ENCODE measurements around the gene NME7. TPM values are rescaled to one million over a fixed set of nuclear protein-coding genes. Genes with fewer than 3 reads are reported as not detected.

The NME7 gene
- total RNA-seq, 2 donors from 2014 or later, result 10.3 to 16.3 TPM

DNA sequence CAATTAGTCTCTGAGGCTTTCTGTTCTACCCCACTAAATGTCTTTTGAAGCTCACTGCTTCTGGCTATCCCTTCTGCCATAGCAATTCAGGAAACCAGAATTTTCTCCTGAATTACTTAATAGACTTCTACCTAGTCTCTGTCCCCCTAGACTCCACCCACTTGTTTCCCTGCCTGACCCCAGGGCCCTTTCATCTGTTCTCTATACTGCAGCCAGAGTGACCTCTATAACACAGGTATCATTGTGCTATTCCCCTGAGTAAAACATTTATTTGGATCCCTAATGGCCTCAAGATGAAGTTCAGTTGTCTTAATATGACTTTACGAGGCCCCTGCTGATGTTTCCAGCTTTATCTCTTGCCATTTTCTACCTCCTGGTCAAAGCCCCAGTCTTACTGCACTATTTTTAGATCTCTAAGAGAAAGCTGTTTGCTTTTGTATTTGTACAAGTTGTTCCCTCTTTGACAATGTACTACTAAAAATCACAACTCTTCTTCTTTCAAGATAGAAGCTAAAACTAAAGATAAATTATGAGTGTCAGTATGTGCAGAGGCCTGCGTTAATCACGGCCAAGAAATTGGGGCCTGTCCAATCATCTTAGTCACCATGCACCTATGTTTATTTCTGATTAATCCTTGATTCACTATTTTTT lies 206.6 kb downstream of the NME7 start:
- Histone ChIP-seq H3K9me3 (no peaks in the 10 kb centered on the region), H3K4me3 (no peak overlapping the region), H3K4me1 (replicated peaks) (no peaks in the 10 kb centered on the region), H3K27me3 (replicated peaks; ENCODE audit: insufficient read depth) (no peaks in the 10 kb centered on the region), H3K36me3 (no peaks in the 10 kb centered on the region), H3K27ac (peak overlapping the region; percentile 33 to 47)
- 28% methylated on average over 3 of the region's 3 CpGs for WGBS
- DNase-seq (ENCODE audit: low spot score), result no peak
- intact Hi-C loops (cut with DNase I), result no loop called here
- TF ChIP-seq POLR2A (IDR thresholded peaks at IDR 0.05), result no peak
- peak; percentile 36 for TF ChIP-seq POLR2AphosphoS5 (IDR thresholded peaks at IDR 0.05)
- TF ChIP-seq, protein P1, sequence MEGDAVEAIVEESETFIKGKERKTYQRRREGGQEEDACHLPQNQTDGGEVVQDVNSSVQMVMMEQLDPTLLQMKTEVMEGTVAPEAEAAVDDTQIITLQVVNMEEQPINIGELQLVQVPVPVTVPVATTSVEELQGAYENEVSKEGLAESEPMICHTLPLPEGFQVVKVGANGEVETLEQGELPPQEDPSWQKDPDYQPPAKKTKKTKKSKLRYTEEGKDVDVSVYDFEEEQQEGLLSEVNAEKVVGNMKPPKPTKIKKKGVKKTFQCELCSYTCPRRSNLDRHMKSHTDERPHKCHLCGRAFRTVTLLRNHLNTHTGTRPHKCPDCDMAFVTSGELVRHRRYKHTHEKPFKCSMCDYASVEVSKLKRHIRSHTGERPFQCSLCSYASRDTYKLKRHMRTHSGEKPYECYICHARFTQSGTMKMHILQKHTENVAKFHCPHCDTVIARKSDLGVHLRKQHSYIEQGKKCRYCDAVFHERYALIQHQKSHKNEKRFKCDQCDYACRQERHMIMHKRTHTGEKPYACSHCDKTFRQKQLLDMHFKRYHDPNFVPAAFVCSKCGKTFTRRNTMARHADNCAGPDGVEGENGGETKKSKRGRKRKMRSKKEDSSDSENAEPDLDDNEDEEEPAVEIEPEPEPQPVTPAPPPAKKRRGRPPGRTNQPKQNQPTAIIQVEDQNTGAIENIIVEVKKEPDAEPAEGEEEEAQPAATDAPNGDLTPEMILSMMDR (IDR thresholded peaks at IDR 0.05), result no peak

DNA sequence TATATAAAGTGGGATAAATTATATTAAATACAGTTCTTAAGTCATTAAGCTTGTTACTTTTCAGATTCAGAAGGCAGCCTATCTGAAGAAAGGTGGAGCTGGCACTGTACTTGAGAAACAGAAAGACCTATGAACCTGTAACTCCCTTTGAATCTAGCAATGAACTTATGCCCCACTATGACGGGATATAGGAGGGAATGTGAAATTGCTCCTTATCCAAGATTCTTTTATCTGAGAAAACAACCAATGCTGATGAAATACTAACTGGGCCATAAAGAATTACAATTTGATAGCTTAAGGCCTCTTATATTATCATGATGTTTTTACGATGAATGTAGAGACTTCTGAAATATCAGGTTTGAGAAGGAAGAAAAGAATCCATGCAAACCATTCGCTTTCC lies 211.0 kb downstream of the NME7 start:
- TF ChIP-seq POLR2AphosphoS5 (IDR thresholded peaks at IDR 0.05) (no peak), POLR2A (IDR thresholded peaks at IDR 0.05) (no peak)
- TF ChIP-seq, protein P1 (IDR thresholded peaks at IDR 0.05), result no peak
- WGBS, result 91% methylated on average over 3 of the region's 3 CpGs
- Histone ChIP-seq H3K9me3 (no peaks in the 10 kb centered on the region), H3K36me3 (no peaks in the 10 kb centered on the region), H3K4me1 (replicated peaks) (no peaks in the 10 kb centered on the region), H3K27ac (no peak overlapping the region), H3K27me3 (replicated peaks; ENCODE audit: insufficient read depth) (no peaks in the 10 kb centered on the region), H3K4me3 (no peak overlapping the region)
- DNase-seq (ENCODE audit: low spot score), result no peak
- intact Hi-C loops (cut with DNase I), result loop anchor here (5.0 kb wide), 1 partner anchor 49 kb away; the partner anchor contains the start of gene ATP1B1

DNA sequence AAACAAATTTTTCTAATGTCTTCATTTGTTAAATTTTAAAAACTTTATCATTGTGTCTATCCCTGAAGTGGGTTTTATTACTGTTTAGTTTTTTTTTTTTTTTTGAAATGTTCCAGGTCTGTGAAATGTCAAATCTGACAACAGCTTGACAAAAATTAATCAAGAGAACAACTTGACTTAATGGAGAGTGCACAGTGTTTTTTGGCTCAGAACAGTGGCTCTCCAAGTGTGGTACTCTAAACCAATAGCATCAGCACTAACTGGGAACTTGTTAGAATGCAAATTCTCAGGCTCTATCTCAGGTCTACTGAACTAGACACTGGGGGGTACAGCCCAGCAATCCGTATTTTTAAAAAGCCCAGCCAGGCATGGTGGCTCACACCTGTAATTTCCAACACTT lies 211.9 kb downstream of the NME7 start:
- no peaks in the 10 kb centered on the region for H3K27me3 ChIP-seq (replicated peaks; ENCODE audit: insufficient read depth)
- TF ChIP-seq POLR2AphosphoS5 (IDR thresholded peaks at IDR 0.05), result no peak
- no peak for TF ChIP-seq POLR2A (IDR thresholded peaks at IDR 0.05)
- TF ChIP-seq, protein P1 (IDR thresholded peaks at IDR 0.05), result no peak
- 77% methylated on average over 1 of the region's 1 CpG for WGBS
- no peak for DNase-seq (ENCODE audit: low spot score)
- H3K36me3 ChIP-seq, result no peaks in the 10 kb centered on the region
- intact Hi-C loops (cut with DNase I), result loop anchor here (5.0 kb wide), 1 partner anchor 48 kb away; the partner anchor contains the start of gene ATP1B1
- H3K9me3 ChIP-seq, result no peaks in the 10 kb centered on the region
- H3K27ac ChIP-seq, result no peak overlapping the region
- H3K4me1 ChIP-seq (replicated peaks), result no peaks in the 10 kb centered on the region
- no peak overlapping the region for H3K4me3 ChIP-seq

DNA sequence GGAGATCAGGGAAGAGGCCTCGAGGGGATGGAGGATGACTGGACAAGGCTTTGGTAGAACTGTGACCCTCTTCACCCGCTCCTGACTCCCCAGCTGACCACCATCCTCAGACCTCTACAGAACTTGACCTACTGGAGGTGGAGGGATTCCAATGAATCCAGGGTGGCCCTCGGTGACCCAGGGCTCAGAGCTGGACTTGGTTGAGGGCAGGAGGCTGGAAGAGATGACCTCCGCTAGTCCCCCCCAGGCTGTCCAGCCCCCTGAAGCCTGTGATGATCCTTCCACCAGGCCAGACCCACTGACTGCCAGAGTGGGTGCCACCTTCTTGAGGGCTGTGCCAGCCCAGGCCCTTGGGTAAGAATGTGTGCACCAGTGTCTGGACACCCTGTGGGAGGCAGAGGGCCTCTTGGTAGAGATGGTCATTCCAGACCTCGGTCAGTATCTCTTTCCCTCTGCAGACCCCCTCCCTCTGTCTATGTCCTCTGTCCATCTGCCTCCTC lies 216.2 kb downstream of the NME7 start:
- no peak for TF ChIP-seq POLR2A (IDR thresholded peaks at IDR 0.05)
- TF ChIP-seq, protein P1 (IDR thresholded peaks at IDR 0.05), result no peak
- TF ChIP-seq POLR2AphosphoS5 (IDR thresholded peaks at IDR 0.05), result no peak
- 97% methylated on average over 5 of the region's 5 CpGs for WGBS
- H3K4me3 ChIP-seq, result no peak overlapping the region
- H3K27me3 ChIP-seq (replicated peaks; ENCODE audit: insufficient read depth), result no peaks in the 10 kb centered on the region
- H3K4me1 ChIP-seq (replicated peaks), result no peaks in the 10 kb centered on the region
- H3K36me3 ChIP-seq, result no peaks in the 10 kb centered on the region
- DNase-seq (ENCODE audit: low spot score), result no peak
- intact Hi-C loops (cut with DNase I), result no loop called here
- no peak overlapping the region for H3K27ac ChIP-seq
- no peaks in the 10 kb centered on the region for H3K9me3 ChIP-seq
